H1 (cell line): ENCODE data around the gene SART1. TPM values are rescaled to one million over a fixed set of nuclear protein-coding genes. Genes with fewer than 3 reads are reported as not detected.

Experiments used
- JUND ChIP-seq: IDR thresholded peaks from 2 replicates; pipeline ENCODE4 v1.6.1; 2011; ENCODE audit warnings: mild to moderate bottlenecking, improper control_type of control experiment, low read length
- KDM4A ChIP-seq: IDR thresholded peaks from one replicate; pipeline ENCODE4 v1.7.1; 2012; ENCODE audit warnings: low read depth, mild to moderate bottlenecking, moderate library complexity, low read length, inconsistent platforms; ENCODE audit not compliant: severe bottlenecking
- polyA plus RNA-seq, 7 experiments: library from polyadenylated mRNA; depleted of rRNA in 3 of 7; stranded (reverse) in 5 of 7; unstranded in 2 of 7; fragments of >200 nt in 5 of 7; fragments of 200-250 nt in 2 of 7; gene quantifications; 1 replicate in 5 of 7; 2 replicates in 1 of 7; 4 replicates in 1 of 7; pipeline versions ENCODE4 v1.2.1 to v1.2.3, GENCODE V29; 2011 to 2013; ENCODE audit warnings: missing spikeins in 2 of 7, mixed read lengths in 2 of 7
- total RNA-seq: library from RNA; stranded (reverse); fragmentation: NEBNext Ultra II Directional; extraction: Animal tissue kit (Norgen Biotek cat#: 25700); gene quantifications from 2 replicates; pipeline ENCODE4 v1.2.1, GENCODE V29; 2021

Gene SART1
- total and polyA plus RNA-seq, 2 of the 8 experiments (the other 6 are each of a cell fraction or from before 2014, with no cell fraction given) = 9.7 to 46.1 TPM

DNA sequence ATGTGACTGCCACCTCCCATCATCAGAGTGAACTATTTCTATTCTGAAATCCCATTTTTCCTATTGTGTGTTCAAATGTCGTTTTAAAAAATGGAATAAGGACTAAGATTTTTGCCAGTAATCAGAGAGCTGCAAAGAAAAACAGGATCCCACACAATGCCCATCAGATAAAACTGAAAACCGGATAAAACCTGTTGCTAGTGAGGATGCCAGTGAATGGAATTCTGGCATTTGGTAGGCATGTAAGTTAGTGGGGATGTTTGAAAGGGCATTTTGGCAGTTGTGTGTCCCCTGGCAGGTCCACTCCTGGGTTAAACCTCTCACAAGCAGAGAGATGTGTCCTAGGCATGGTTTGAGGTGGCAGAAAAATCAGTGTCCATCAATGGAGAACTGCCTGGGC is 36.1 kb upstream of the SART1 start (continued):
- TF ChIP-seq KDM4A = no peak
- no peak for TF ChIP-seq JUND
